ENCODE results near the gene TEAD1. TPM values are rescaled to one million over a fixed set of nuclear protein-coding genes. Genes with fewer than 3 reads are reported as not detected.

The TEAD1 gene
- total and polyA plus RNA-seq, 10 of the 15 experiments (the other 5 are each of a cell fraction or from before 2014, with no cell fraction given), result 0.01 to 0.59 (median 0.04) TPM; not detected in 6

- in situ Hi-C loops (cut with MboI), result no loop called here
- Histone ChIP-seq H3K79me2 (ENCODE audit: control insufficient read depth, insufficient read depth, low read length) (no peaks in the 10 kb centered on the region), H3K27ac (ENCODE audit: control insufficient read depth, insufficient read depth) (no peak overlapping the region), H3K4me1 (ENCODE audit: control insufficient read depth, insufficient read depth, low read length) (no peaks in the 10 kb centered on the region), H3K4me3 (no peak overlapping the region), H2AFZ (ENCODE audit: control insufficient read depth, low read depth, low read length) (no peak overlapping the region), H4K20me1 (ENCODE audit: control insufficient read depth, insufficient read depth) (no peaks in the 10 kb centered on the region), H3K27me3 (replicated peaks in 1 of 2; ENCODE audit: control insufficient read depth in 2 of 2, insufficient read depth in 2 of 2, low read length in 1 of 2) (no peaks in the 10 kb centered on the region), H3K36me3 (ENCODE audit: control insufficient read depth in 2 of 2, insufficient read depth in 2 of 2, low read length in 1 of 2) (no peaks in the 10 kb centered on the region), H3K9me3 (replicated peaks; ENCODE audit: control insufficient read depth, insufficient read depth, low read length) (no peaks in the 10 kb centered on the region), H3K9ac (ENCODE audit: control insufficient read depth, insufficient read depth, low read length) (no peak overlapping the region), H3K4me2 (ENCODE audit: control insufficient read depth, insufficient read depth) (no peak overlapping the region)
- ChIA-PET POLR2A (interaction anchor here (0.6 kb wide), 1 partner anchor 217 kb away, joined by 3 read pairs; no protein-coding TSS in a partner anchor), CTCF (no interaction called here), RAD21 (ENCODE audit: unreplicated experiment) (no interaction called here), SMC1A (ENCODE audit: uncharacterized antibody, unreplicated experiment) (no interaction called here)
- FAIRE-seq, result no peak
- intact Hi-C loops (cut with micrococcal nuclease; ENCODE audit: unreplicated experiment), result no loop called here
- BruUV-seq (replicated peaks), result no TSS peak
- no peak for TF ChIP-seq MYB (IDR thresholded peaks at IDR 0.05; ENCODE audit: borderline replicate concordance, low read depth, low read length)
- TF ChIP-seq SMAD1 (IDR thresholded peaks at IDR 0.05; ENCODE audit: low read depth, partially characterized antibody), result no peak
- TF ChIP-seq KLF5 (IDR thresholded peaks at IDR 0.05; ENCODE audit: partially characterized antibody), result no peak
- no peak for TF ChIP-seq MTA2 (IDR thresholded peaks at IDR 0.05; ENCODE audit: low read depth)
- no peak for TF ChIP-seq FOXM1 (IDR thresholded peaks at IDR 0.05; ENCODE audit: low read depth, low read length)
- no peak for TF ChIP-seq NFXL1 (IDR thresholded peaks at IDR 0.05; ENCODE audit: borderline replicate concordance)
- TF ChIP-seq SMARCA5 (IDR thresholded peaks at IDR 0.05), result no peak
- no peak for TF ChIP-seq ZSCAN29 (IDR thresholded peaks at IDR 0.05)
- no peak for TF ChIP-seq KDM1A (IDR thresholded peaks at IDR 0.05; ENCODE audit: borderline replicate concordance)
- no peak for TF ChIP-seq JUNB (IDR thresholded peaks at IDR 0.05)
- TF ChIP-seq USF1 (IDR thresholded peaks at IDR 0.05; ENCODE audit: borderline replicate concordance, extremely low read length, insufficient read depth, low read depth, low read length), result no peak
- TF ChIP-seq HDGF (IDR thresholded peaks at IDR 0.05), result no peak
- TF ChIP-seq SPI1 (IDR thresholded peaks at IDR 0.05; ENCODE audit: borderline replicate concordance, insufficient read depth, low read depth, low read length), result no peak
- no peak for TF ChIP-seq ZNF622 (IDR thresholded peaks at IDR 0.05)
- ATAC-seq, result no peak
- WGBS (ENCODE audit: insufficient coverage, insufficient replicate concordance, low lambda C conversion rate, missing lambda C conversion rate), result 32% methylated on average over 7 of the region's 7 CpGs
- DNase-seq (ENCODE audit: low read depth, low spot score), result no peak
Observed at GRCh38 chr11:12983336-12983735, 309.1 kb downstream of the TEAD1 start.
